ENCODE results near the gene PIK3C3. TPM values are rescaled to one million over a fixed set of nuclear protein-coding genes. Genes with fewer than 3 reads are reported as not detected.

Gene PIK3C3
- total RNA-seq, 1 donor from 2014 or later: 65.3 TPM

DNA sequence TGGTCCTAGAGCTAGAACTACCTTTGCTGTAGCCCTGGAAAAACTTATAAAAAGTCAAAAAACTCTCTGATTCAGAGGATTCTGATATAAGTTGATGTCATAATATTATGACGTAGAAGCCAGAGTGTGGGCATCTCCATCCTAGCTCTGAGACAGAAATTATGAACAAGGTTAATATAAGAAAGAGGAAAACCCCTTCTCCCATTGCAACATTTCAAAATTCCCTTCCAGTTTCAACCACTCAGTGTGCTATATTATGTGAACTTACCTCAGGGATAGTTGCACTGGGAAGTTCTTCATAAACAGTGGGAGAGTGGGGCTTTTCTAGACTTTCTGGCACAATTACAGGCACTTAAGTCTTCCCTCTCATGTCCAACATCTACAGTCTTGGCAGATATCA is 171.6 kb downstream of the PIK3C3 start:
- Mint-ChIP-seq H3K36me3 (ENCODE audit: low read depth) (no peaks in the 10 kb centered on the region), H3K4me3 (no peak overlapping the region), H3K9me3 (no peaks in the 10 kb centered on the region), H3K4me1 (no peaks in the 10 kb centered on the region), H3K27me3 (peaks cover 2% of the 10 kb centered on the region), H3K27ac (no peak overlapping the region)
- ChIA-PET POLR2A (no interaction called here), CTCF (interaction anchor here (1.5 to 2.8 kb wide), 2 partner anchors 12 to 81 kb away, joined by 3 to 10 read pairs; no protein-coding TSS in a partner anchor)
- intact Hi-C loops (cut with micrococcal nuclease): no loop called here
- TF ChIP-seq, protein P1, sequence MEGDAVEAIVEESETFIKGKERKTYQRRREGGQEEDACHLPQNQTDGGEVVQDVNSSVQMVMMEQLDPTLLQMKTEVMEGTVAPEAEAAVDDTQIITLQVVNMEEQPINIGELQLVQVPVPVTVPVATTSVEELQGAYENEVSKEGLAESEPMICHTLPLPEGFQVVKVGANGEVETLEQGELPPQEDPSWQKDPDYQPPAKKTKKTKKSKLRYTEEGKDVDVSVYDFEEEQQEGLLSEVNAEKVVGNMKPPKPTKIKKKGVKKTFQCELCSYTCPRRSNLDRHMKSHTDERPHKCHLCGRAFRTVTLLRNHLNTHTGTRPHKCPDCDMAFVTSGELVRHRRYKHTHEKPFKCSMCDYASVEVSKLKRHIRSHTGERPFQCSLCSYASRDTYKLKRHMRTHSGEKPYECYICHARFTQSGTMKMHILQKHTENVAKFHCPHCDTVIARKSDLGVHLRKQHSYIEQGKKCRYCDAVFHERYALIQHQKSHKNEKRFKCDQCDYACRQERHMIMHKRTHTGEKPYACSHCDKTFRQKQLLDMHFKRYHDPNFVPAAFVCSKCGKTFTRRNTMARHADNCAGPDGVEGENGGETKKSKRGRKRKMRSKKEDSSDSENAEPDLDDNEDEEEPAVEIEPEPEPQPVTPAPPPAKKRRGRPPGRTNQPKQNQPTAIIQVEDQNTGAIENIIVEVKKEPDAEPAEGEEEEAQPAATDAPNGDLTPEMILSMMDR (IDR thresholded peaks at IDR 0.05): no peak
- no peak for ATAC-seq (ENCODE audit: low read depth)
- no peak for DNase-seq

DNA sequence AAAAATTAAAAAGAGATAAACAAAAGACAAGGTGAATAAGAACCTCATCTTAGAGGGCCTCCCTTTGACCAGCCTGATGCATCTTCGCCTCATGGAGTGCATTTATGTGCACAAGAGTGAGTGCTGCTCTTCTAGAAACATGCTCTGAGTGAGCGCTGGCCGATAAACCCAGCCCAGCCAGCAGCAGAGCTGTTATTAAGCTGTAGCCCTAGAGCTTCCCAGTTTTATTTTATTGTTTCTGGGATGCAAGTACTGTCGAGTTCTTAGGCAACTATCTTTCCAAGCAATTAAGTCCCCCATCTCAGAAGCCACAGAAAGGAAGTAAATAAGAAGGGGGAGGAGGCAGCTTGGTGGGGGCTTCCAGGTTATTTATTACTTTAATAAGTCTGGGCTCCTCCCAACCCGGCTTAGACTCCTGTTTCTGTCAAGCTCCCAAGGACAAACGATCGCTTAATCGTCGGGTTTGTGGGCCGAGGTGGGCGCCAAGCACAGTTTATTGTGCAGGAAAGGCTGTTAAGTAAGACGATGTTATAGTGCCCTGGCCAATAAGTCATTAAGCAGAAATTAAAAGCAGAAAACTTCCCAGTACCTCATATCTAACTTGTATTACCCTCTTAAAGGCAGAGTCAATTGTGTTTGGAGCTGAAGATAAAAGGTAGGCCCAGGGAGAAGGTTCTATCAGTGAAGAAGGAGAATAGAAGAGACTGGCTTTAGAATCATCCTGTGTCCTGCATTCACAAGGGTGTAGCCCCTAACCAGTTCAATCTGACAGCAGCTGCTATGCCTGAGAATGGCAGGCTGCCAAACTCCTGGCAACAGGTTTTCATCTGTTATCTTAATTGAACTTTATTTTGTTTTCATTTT is 176.3 kb downstream of the PIK3C3 start:
- TF ChIP-seq, protein P1 (IDR thresholded peaks at IDR 0.05): no peak
- peaks cover 5% of the 10 kb centered on the region for H3K9me3 Mint-ChIP-seq
- DNase-seq (no peak), ATAC-seq (ENCODE audit: low read depth) (no peak)
- H3K4me3 Mint-ChIP-seq: no peak overlapping the region
- ChIA-PET CTCF (no interaction called here), POLR2A (no interaction called here)
- peaks cover 3% of the 10 kb centered on the region for H3K27me3 Mint-ChIP-seq
- intact Hi-C loops (cut with micrococcal nuclease): no loop called here
- no peaks in the 10 kb centered on the region for H3K36me3 Mint-ChIP-seq (ENCODE audit: low read depth)
- no peak overlapping the region for H3K27ac Mint-ChIP-seq
- H3K4me1 Mint-ChIP-seq: no peaks in the 10 kb centered on the region

DNA sequence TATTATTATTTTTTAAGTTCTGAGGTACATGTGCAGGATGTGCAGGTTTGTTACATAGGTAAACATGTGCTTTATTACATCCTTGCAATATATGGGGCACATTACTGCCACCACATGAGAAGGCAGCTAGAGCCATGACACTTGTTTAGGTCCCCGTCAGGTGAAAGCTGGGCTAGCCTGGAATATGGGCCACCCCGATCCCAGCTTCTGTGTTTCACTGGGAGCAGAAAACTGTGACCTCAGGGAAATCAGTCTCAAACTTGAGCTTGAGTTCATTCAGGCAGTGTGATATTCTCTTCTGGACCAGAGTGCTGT is 176.9 kb downstream of the PIK3C3 start:
- no peaks in the 10 kb centered on the region for H3K4me1 Mint-ChIP-seq
- CTCF ChIA-PET: no interaction called here
- TF ChIP-seq, protein P1 (IDR thresholded peaks at IDR 0.05): no peak
- DNase-seq (no peak), ATAC-seq (ENCODE audit: low read depth) (no peak)
- peaks cover 5% of the 10 kb centered on the region for H3K9me3 Mint-ChIP-seq
- H3K27ac Mint-ChIP-seq: no peak overlapping the region
- no peak overlapping the region for H3K4me3 Mint-ChIP-seq
- peaks cover 3% of the 10 kb centered on the region for H3K27me3 Mint-ChIP-seq
- POLR2A ChIA-PET: no interaction called here
- H3K36me3 Mint-ChIP-seq (ENCODE audit: low read depth): no peaks in the 10 kb centered on the region
- intact Hi-C loops (cut with micrococcal nuclease): no loop called here
